ENCODE data around the gene AKR1B15. TPM values are rescaled to one million over a fixed set of nuclear protein-coding genes. Genes with fewer than 3 reads are reported as not detected.

Gene AKR1B15
- total and polyA plus RNA-seq, 9 of the 15 experiments (the other 6 are each of a cell fraction or from before 2014, with no cell fraction given), result not detected

DNA sequence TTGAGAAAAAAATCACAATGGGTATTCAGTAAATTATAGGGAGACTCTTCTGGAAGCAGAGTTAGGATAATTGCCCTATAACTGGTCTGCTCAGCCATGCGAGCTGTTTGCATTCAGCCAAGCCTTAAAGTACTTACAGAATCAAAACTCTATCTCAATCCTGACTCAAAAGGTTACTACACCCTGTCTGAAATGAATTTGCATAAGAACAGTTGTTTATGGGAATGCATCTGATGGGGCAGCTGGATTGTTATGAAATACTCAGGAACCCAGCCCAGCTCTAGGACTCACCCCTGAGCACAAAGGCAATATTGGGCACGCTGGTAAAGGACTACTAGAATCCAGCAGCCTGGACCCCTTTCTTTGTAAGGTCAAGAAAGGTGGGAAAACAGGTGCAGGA, 38.8 kb downstream of the AKR1B15 start (continued):
- TF ChIP-seq, protein P1, sequence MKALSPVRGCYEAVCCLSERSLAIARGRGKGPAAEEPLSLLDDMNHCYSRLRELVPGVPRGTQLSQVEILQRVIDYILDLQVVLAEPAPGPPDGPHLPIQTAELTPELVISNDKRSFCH (CRISPR knock-in tag; IDR thresholded peaks at IDR 0.05), result no peak
- TF ChIP-seq, protein P1 (tag; IDR thresholded peaks at IDR 0.05), result no peak
- TF ChIP-seq JUN (IDR thresholded peaks at IDR 0.05; ENCODE audit: borderline replicate concordance, low read depth, low read length) (no peak), JUN (CRISPR knock-in tag; IDR thresholded peaks at IDR 0.05; ENCODE audit: borderline replicate concordance) (no peak), RCOR1 (IDR thresholded peaks at IDR 0.05; ENCODE audit: borderline replicate concordance in 1 of 2, low read depth in 2 of 2, low read length in 2 of 2) (no peak), ZNF766 (CRISPR knock-in tag; conservative IDR thresholded peaks at IDR 0.05) (no peak)

DNA sequence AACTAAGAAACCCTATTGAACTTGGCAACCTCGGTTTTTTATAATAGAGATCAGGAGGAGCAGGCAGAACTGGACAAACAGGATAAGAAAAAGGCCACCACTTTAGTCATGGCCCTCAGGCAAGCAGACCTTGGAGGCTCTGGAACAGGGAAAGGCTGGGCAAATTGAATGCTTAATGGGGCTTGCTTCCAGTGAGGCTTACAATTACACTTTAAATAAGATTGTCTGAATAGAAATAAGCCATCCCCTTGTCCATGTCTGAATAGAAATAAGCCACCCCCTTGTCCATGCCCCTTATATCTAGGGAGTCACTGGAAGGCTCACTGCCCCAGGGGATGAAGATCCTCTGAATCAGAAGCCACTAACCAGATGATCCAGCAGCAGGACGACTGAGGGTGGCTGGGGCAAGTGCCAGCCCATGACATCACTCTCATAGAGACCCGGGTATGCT, 40.6 kb downstream of the AKR1B15 start:
- in situ Hi-C loops (cut with MboI), result no loop called here
- CTCF ChIA-PET (ENCODE audit: low intra/inter-chr PET ratio), result no interaction called here

More for the DNA sequence above, 40.6 kb downstream of the AKR1B15 start:
- Histone ChIP-seq H3K9me3 (replicated peaks; ENCODE audit: control insufficient read depth, insufficient read depth, low read depth, low read length) (no peaks in the 10 kb centered on the region), H3K4me2 (ENCODE audit: insufficient read depth, low read length) (no peak overlapping the region), H4K20me1 (replicated peaks; ENCODE audit: control insufficient read depth, insufficient read depth, low read length) (no peaks in the 10 kb centered on the region), H3K9me1 (ENCODE audit: control insufficient read depth, insufficient read depth, low read length) (no peaks in the 10 kb centered on the region), H3K4me1 (replicated peaks in 1 of 2; ENCODE audit: control insufficient read depth in 2 of 2, insufficient read depth in 2 of 2, low read length in 2 of 2) (no peaks in the 10 kb centered on the region), H3K4me3 (no peak overlapping the region), H3K36me3 (ENCODE audit: control insufficient read depth, insufficient read depth, low read length) (no peaks in the 10 kb centered on the region), H3K9ac (ENCODE audit: insufficient read depth in 1 of 2, low read depth in 2 of 2, low read length in 2 of 2) (no peak overlapping the region), H3K27ac (ENCODE audit: extremely low read depth, low read depth, low read length) (no peak overlapping the region), H2AFZ (ENCODE audit: low read depth, low read length) (no peak overlapping the region), H3K27me3 (ENCODE audit: control insufficient read depth in 2 of 2, insufficient read depth in 2 of 2, low read length in 2 of 2) (peaks cover 0 to 10% of the 10 kb centered on the region in 2 experiments; a peak in 2 of 5 replicates), H3K79me2 (ENCODE audit: control insufficient read depth, insufficient read depth, low read length) (no peaks in the 10 kb centered on the region)
- ATAC-seq (no peak), DNase-seq (ENCODE audit: extremely low read depth in 1 of 4, low spot score in 3 of 4) (no peak), FAIRE-seq (no peak)
- intact Hi-C loops (cut with micrococcal nuclease), result no loop called here
- WGBS (ENCODE audit: insufficient coverage, low coverage, missing lambda C conversion rate), result 0% methylated on average over 3 of the region's 3 CpGs
- POLR2A ChIA-PET, result no interaction called here
- no TSS peak for BruUV-seq (replicated peaks)
- TF ChIP-seq HOXB6 (CRISPR knock-in tag; IDR thresholded peaks at IDR 0.05; ENCODE audit: borderline replicate concordance), result no peak
- no peak for TF ChIP-seq ZFP36 (IDR thresholded peaks at IDR 0.05; ENCODE audit: low read depth, low read length, partially characterized antibody)
- TF ChIP-seq TSC22D4 (tag; IDR thresholded peaks at IDR 0.05), result no peak
- TF ChIP-seq NFXL1 (CRISPR knock-in tag; IDR thresholded peaks at IDR 0.05), result no peak
- TF ChIP-seq, protein P2, sequence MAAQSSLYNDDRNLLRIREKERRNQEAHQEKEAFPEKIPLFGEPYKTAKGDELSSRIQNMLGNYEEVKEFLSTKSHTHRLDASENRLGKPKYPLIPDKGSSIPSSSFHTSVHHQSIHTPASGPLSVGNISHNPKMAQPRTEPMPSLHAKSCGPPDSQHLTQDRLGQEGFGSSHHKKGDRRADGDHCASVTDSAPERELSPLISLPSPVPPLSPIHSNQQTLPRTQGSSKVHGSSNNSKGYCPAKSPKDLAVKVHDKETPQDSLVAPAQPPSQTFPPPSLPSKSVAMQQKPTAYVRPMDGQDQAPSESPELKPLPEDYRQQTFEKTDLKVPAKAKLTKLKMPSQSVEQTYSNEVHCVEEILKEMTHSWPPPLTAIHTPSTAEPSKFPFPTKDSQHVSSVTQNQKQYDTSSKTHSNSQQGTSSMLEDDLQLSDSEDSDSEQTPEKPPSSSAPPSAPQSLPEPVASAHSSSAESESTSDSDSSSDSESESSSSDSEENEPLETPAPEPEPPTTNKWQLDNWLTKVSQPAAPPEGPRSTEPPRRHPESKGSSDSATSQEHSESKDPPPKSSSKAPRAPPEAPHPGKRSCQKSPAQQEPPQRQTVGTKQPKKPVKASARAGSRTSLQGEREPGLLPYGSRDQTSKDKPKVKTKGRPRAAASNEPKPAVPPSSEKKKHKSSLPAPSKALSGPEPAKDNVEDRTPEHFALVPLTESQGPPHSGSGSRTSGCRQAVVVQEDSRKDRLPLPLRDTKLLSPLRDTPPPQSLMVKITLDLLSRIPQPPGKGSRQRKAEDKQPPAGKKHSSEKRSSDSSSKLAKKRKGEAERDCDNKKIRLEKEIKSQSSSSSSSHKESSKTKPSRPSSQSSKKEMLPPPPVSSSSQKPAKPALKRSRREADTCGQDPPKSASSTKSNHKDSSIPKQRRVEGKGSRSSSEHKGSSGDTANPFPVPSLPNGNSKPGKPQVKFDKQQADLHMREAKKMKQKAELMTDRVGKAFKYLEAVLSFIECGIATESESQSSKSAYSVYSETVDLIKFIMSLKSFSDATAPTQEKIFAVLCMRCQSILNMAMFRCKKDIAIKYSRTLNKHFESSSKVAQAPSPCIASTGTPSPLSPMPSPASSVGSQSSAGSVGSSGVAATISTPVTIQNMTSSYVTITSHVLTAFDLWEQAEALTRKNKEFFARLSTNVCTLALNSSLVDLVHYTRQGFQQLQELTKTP (IDR thresholded peaks at IDR 0.05; ENCODE audit: low read depth in 1 of 2, partially characterized antibody in 2 of 2), result no peak
- no peak for TF ChIP-seq NFE2 (IDR thresholded peaks at IDR 0.05; ENCODE audit: low read depth)
- TF ChIP-seq RBBP5 (IDR thresholded peaks at IDR 0.05; ENCODE audit: borderline replicate concordance, insufficient read depth, low read length, poor library complexity, severe bottlenecking), result no peak
- no peak for TF ChIP-seq ZNF282 (CRISPR knock-in tag; IDR thresholded peaks at IDR 0.05)
- TF ChIP-seq BHLHE40 (IDR thresholded peaks at IDR 0.05; ENCODE audit: low read length), result no peak
- no peak for TF ChIP-seq NUFIP1 (IDR thresholded peaks at IDR 0.05; ENCODE audit: partially characterized antibody)
- no peak for TF ChIP-seq NFIX (CRISPR knock-in tag; IDR thresholded peaks at IDR 0.05; ENCODE audit: low read depth)

All from K562 (cell line).